ENCODE data around the gene ALG10B.

- no peak for TF ChIP-seq ZNF140 (tag by site-specific recombination; IDR thresholded peaks at IDR 0.05)
- TF ChIP-seq ZNF174 (tag by site-specific recombination; IDR thresholded peaks at IDR 0.05), result no peak
- TF ChIP-seq KLF9 (tag by site-specific recombination; IDR thresholded peaks at IDR 0.05; ENCODE audit: low read depth), result no peak
- no peak for TF ChIP-seq MEIS1 (CRISPR knock-in tag; IDR thresholded peaks at IDR 0.05; ENCODE audit: borderline replicate concordance)
- TF ChIP-seq ZNF791 (tag by site-specific recombination; IDR thresholded peaks at IDR 0.05), result no peak
- TF ChIP-seq KLF7 (tag by site-specific recombination; IDR thresholded peaks at IDR 0.05; ENCODE audit: borderline replicate concordance), result no peak
- no peak for TF ChIP-seq ZEB2 (tag by site-specific recombination; IDR thresholded peaks at IDR 0.05)
- TF ChIP-seq CTCF (tag by site-specific recombination; IDR thresholded peaks at IDR 0.05), result no peak
- TF ChIP-seq ZNF341 (tag by site-specific recombination; IDR thresholded peaks at IDR 0.05; ENCODE audit: low read depth), result no peak
- no peak for TF ChIP-seq ZNF530 (tag by site-specific recombination; IDR thresholded peaks at IDR 0.05; ENCODE audit: low read depth)
- TF ChIP-seq ELK4 (IDR thresholded peaks at IDR 0.05; ENCODE audit: borderline replicate concordance, low read depth, low read length), result no peak
- no peak for TF ChIP-seq ZNF223 (tag by site-specific recombination; IDR thresholded peaks at IDR 0.05)
Measured at GRCh38 chr12:38269897-38270296, 46.7 kb upstream of the ALG10B start.
